Activated T-cell treated with anti-CD3 and anti-CD28 coated beads, Interleukin-2, amount 50 U/mL, for 4 hours (primary cell): Measurements from ENCODE around the gene ATG10. TPM values are rescaled to one million over a fixed set of nuclear protein-coding genes. Genes with fewer than 3 reads are reported as not detected.
A peak's percentile ranks its signal among the peaks of the same experiment; 100 is the strongest.
"Not testable (repeated sequence)": the region's sequence is repeated elsewhere in the genome, so short reads cannot be mapped to it uniquely, and the experiment has no call there.

Experiments
- ATAC-seq, 2 donors: fragments of 200-7000 bp; cut with Tn5 transposase; one replicate each; pipeline ENCODE4 v1.10.0; 2021
- DNase-seq: peaks from one replicate; pipeline ENCODE4 v3.0.0-alpha.2; 2020
- H3K27me3 Mint-ChIP-seq: one replicate; pipeline ENCODE4 v1.8.0; 2021; ENCODE audit warnings: low read depth, mixed read lengths
- H3K36me3 Mint-ChIP-seq: one replicate; pipeline ENCODE4 v1.8.0; 2022; ENCODE audit warnings: mixed read lengths; ENCODE audit not compliant: insufficient read depth
- H3K4me1 Mint-ChIP-seq: one replicate; pipeline ENCODE4 v1.8.0; 2021; ENCODE audit warnings: low read depth, mixed read lengths
- H3K4me3 Mint-ChIP-seq: one replicate; pipeline ENCODE4 v1.8.0; 2021; ENCODE audit warnings: mild to moderate bottlenecking, moderate library complexity, mixed read lengths
- H3K9me3 Mint-ChIP-seq: one replicate; pipeline ENCODE4 v1.8.0; 2021; ENCODE audit warnings: mixed read lengths
- total RNA-seq, 3 donors: library from RNA; stranded (reverse); gene quantifications; one replicate each; pipeline ENCODE4 v1.2.1, GENCODE V29; 2021

Gene ATG10
- total RNA-seq, 3 donors from 2014 or later = 4.6 to 5.8 (median 5.3) TPM

- Mint-ChIP-seq H3K4me3 (no peak overlapping the region), H3K9me3 (no peaks in the 10 kb centered on the region), H3K27me3 (no peaks in the 10 kb centered on the region), H3K36me3 (no peaks in the 10 kb centered on the region), H3K4me1 (no peaks in the 10 kb centered on the region)
- no peak for ATAC-seq
- no peak for DNase-seq
These were observed 82.3 kb downstream of the ATG10 start for GRCh38 chr5:82054004-82054710.

- Mint-ChIP-seq H3K4me1 (no peaks in the 10 kb centered on the region), H3K9me3 (no peaks in the 10 kb centered on the region), H3K4me3 (no peak overlapping the region), H3K27me3 (no peaks in the 10 kb centered on the region), H3K36me3 (no peaks in the 10 kb centered on the region)
- ATAC-seq (no peak), DNase-seq (no peak)
These were observed 85.2 kb downstream of the ATG10 start for GRCh38 chr5:82057051-82057450.

GRCh38 chr5:82058710-82059109 lies 86.9 kb downstream of the ATG10 start:
- no peaks in the 10 kb centered on the region for H3K9me3 Mint-ChIP-seq
- H3K27me3 Mint-ChIP-seq = no peaks in the 10 kb centered on the region
- DNase-seq (no peak), ATAC-seq (no peak)
- no peak overlapping the region for H3K4me3 Mint-ChIP-seq
- no peaks in the 10 kb centered on the region for H3K36me3 Mint-ChIP-seq
- H3K4me1 Mint-ChIP-seq = no peaks in the 10 kb centered on the region

- H3K36me3 Mint-ChIP-seq = no peaks in the 10 kb centered on the region
- peaks cover 9% of the 10 kb centered on the region for H3K4me1 Mint-ChIP-seq
- H3K4me3 Mint-ChIP-seq = no peak overlapping the region
- DNase-seq = no peak
- no peak for ATAC-seq
- no peaks in the 10 kb centered on the region for H3K27me3 Mint-ChIP-seq
- H3K9me3 Mint-ChIP-seq = no peaks in the 10 kb centered on the region
These were observed 95.0 kb downstream of the ATG10 start for GRCh38 chr5:82066791-82067190.

GRCh38 chr5:82068042-82068441 lies 96.2 kb downstream of the ATG10 start:
- peak overlapping the region; percentile 45 for H3K4me3 Mint-ChIP-seq
- H3K27me3 Mint-ChIP-seq, ATAC-seq, H3K9me3 Mint-ChIP-seq, H3K4me1 Mint-ChIP-seq, H3K36me3 Mint-ChIP-seq, DNase-seq: not testable (repeated sequence)

DNA sequence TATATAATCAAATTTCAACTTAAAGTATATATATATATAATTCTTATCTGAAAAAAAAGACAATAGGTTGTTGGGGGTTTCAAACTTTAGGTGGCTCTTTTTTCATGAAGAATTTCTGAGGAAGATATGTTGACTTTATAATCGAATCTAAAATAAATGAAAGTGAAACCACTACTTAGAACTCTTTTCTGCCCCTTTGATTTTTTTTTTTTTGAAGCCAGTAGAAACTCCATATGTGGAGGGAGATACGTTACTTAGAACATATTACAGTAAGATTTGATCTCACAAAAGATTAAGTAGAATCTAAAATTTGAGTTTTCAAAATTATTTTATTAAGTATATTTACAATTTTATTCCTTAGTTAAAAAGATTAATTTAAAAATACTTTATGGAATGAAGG lies 96.9 kb downstream of the ATG10 start:
- peak overlapping the region; percentile 55 for H3K4me3 Mint-ChIP-seq
- H3K36me3 Mint-ChIP-seq = no peaks in the 10 kb centered on the region
- H3K9me3 Mint-ChIP-seq = no peaks in the 10 kb centered on the region
- no peaks in the 10 kb centered on the region for H3K27me3 Mint-ChIP-seq
- peaks cover 9% of the 10 kb centered on the region for H3K4me1 Mint-ChIP-seq
- no peak for DNase-seq
- ATAC-seq = no peak

DNA sequence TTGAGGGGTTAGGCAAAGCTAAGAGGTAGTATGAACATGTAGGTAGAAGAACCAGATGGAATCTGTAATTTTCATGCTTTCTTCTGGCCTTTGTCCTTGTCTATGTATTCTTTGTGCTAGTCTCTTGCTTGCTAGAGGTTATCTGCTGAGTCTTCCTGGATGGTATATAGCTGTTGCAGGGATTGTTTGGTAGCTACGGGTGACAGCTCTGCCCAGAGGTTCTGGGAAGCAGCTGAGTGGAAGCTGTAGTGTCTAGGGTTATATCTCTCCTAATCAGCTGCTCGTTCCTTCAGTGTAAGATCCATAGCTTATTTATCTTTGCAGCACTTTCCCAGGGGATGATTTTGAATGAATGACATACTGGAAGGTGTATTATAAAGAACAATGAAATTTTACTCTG lies 100.3 kb downstream of the ATG10 start:
- Mint-ChIP-seq H3K27me3 (no peaks in the 10 kb centered on the region), H3K4me1 (peaks cover 9% of the 10 kb centered on the region), H3K4me3 (no peak overlapping the region), H3K36me3 (no peaks in the 10 kb centered on the region), H3K9me3 (no peaks in the 10 kb centered on the region)
- no peak for DNase-seq
- ATAC-seq = no peak

GRCh38 chr5:82073179-82073578 lies 101.4 kb downstream of the ATG10 start:
- Mint-ChIP-seq H3K9me3 (no peaks in the 10 kb centered on the region), H3K4me3 (no peak overlapping the region), H3K27me3 (no peaks in the 10 kb centered on the region), H3K36me3 (peaks cover 2% of the 10 kb centered on the region), H3K4me1 (peaks cover 8% of the 10 kb centered on the region)
- no peak for DNase-seq
- no peak for ATAC-seq

DNA sequence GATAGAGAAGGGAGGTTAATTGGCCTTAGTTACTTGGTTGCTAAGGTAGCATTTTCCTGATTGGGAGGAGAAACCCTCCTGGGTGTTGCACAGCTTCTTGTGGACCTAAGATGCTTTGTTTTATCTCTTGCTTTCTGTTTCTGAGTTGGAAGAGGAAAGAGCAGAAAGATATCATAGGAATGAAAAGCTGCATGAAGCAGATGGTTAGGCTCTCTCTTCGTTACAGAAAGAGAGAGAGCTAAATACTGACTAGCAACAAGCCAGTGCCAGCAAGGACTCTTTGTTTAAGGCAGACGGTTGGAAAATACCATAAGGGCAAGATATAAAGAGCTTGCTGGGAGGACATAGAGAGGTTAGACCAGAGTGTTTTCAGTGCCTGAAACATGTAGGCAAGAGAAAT lies 103.1 kb downstream of the ATG10 start:
- Mint-ChIP-seq H3K4me1 (peaks cover under 1% of the 10 kb centered on the region), H3K4me3 (no peak overlapping the region), H3K27me3 (no peaks in the 10 kb centered on the region), H3K9me3 (peaks cover 4% of the 10 kb centered on the region), H3K36me3 (peaks cover 11% of the 10 kb centered on the region)
- ATAC-seq (no peak), DNase-seq (no peak)

GRCh38 chr5:82077496-82077895 lies 105.7 kb downstream of the ATG10 start:
- peaks cover 19% of the 10 kb centered on the region for H3K36me3 Mint-ChIP-seq
- DNase-seq (no peak), ATAC-seq (no peak)
- H3K4me3 Mint-ChIP-seq = no peak overlapping the region
- no peaks in the 10 kb centered on the region for H3K27me3 Mint-ChIP-seq
- peaks cover 4% of the 10 kb centered on the region for H3K9me3 Mint-ChIP-seq
- no peaks in the 10 kb centered on the region for H3K4me1 Mint-ChIP-seq

- Mint-ChIP-seq H3K4me1 (no peaks in the 10 kb centered on the region), H3K4me3 (no peak overlapping the region), H3K9me3 (peaks cover 32% of the 10 kb centered on the region), H3K36me3 (peaks cover 9% of the 10 kb centered on the region), H3K27me3 (no peaks in the 10 kb centered on the region)
- ATAC-seq (no peak), DNase-seq (no peak)
These were observed 119.8 kb downstream of the ATG10 start for GRCh38 chr5:82091617-82092016.

DNA sequence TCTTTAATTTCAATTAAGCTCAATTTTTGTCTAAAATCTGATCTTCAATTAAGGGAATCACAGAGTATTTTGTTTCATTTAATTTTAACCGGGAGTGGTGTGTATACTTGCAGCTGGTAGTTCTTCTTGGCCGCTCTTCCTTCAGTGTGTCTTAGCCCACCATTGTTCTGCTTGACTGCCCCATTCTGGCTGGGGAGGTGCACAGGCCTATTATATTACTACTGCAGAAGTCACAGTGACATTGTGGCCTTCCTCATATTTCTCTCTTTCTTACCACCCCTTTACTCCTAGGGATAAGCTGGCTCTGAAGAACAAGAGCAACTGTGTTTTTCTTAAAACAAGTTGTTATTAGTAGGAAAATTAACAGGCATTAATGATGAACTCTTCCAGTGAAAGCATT lies 123.7 kb downstream of the ATG10 start:
- H3K4me3 Mint-ChIP-seq = no peak overlapping the region
- no peaks in the 10 kb centered on the region for H3K27me3 Mint-ChIP-seq
- peaks cover 17% of the 10 kb centered on the region for H3K9me3 Mint-ChIP-seq

GRCh38 chr5:82096249-82096648 lies 124.4 kb downstream of the ATG10 start:
- DNase-seq (no peak), ATAC-seq (no peak)
- peaks cover 6% of the 10 kb centered on the region for H3K36me3 Mint-ChIP-seq
- H3K27me3 Mint-ChIP-seq = no peaks in the 10 kb centered on the region
- peaks cover 15% of the 10 kb centered on the region for H3K9me3 Mint-ChIP-seq
- H3K4me1 Mint-ChIP-seq = peaks cover 2% of the 10 kb centered on the region
- no peak overlapping the region for H3K4me3 Mint-ChIP-seq

More for the DNA sequence above, 123.7 kb downstream of the ATG10 start:
- DNase-seq (no peak), ATAC-seq (no peak)
- Mint-ChIP-seq H3K36me3 (peaks cover 6% of the 10 kb centered on the region), H3K4me1 (peaks cover 2% of the 10 kb centered on the region)

GRCh38 chr5:82100303-82101077 lies 128.7 kb downstream of the ATG10 start:
- ATAC-seq = peak in 1 of 2 donors; percentile 78
- no peak overlapping the region for H3K4me3 Mint-ChIP-seq
- H3K9me3 Mint-ChIP-seq = no peaks in the 10 kb centered on the region
- H3K27me3 Mint-ChIP-seq = no peaks in the 10 kb centered on the region
- no peaks in the 10 kb centered on the region for H3K36me3 Mint-ChIP-seq
- DNase-seq = no peak
- H3K4me1 Mint-ChIP-seq = peaks cover 6% of the 10 kb centered on the region

- no peaks in the 10 kb centered on the region for H3K27me3 Mint-ChIP-seq
- no peaks in the 10 kb centered on the region for H3K9me3 Mint-ChIP-seq
- H3K36me3 Mint-ChIP-seq = no peaks in the 10 kb centered on the region
- DNase-seq (no peak), ATAC-seq (peak; percentile 36 to 69)
- no peak overlapping the region for H3K4me3 Mint-ChIP-seq
- peaks cover 14% of the 10 kb centered on the region for H3K4me1 Mint-ChIP-seq
These were observed 133.0 kb downstream of the ATG10 start for GRCh38 chr5:82104872-82105271.
